Fibroblast of lung (primary cell): ENCODE measurements around the gene FAM13B. TPM values are rescaled to one million over a fixed set of nuclear protein-coding genes. Genes with fewer than 3 reads are reported as not detected.

ENCODE experiments used
- DNase-seq, 2 donors: peaks; one replicate each; pipeline versions ENCODE4 v3.0.0 to v3.0.0-alpha.2; 2010; ENCODE audit warnings: low read depth in 2 of 2
- H2AFZ ChIP-seq: 2 replicates; pipeline ENCODE4 v1.5.1; 2012; ENCODE audit warnings: low read length, control low read depth, inconsistent platforms
- H3K27ac ChIP-seq: 2 replicates; pipeline ENCODE4 v1.5.1; 2011; ENCODE audit warnings: low read length, control low read depth; ENCODE audit not compliant: insufficient read depth
- H3K27me3 ChIP-seq: 2 replicates; pipeline ENCODE4 v1.5.1; 2011; ENCODE audit warnings: mild to moderate bottlenecking, low read length; ENCODE audit not compliant: control insufficient read depth, insufficient read depth
- H3K36me3 ChIP-seq: 2 replicates; pipeline ENCODE4 v1.5.1; 2011; ENCODE audit warnings: low read length; ENCODE audit not compliant: control insufficient read depth, insufficient read depth
- H3K4me1 ChIP-seq: 2 replicates; pipeline ENCODE4 v1.5.1; 2011; ENCODE audit warnings: low read length; ENCODE audit not compliant: control insufficient read depth, insufficient read depth; ENCODE audit errors: extremely low read depth
- H3K4me2 ChIP-seq: 2 replicates; pipeline ENCODE4 v1.5.1; 2011; ENCODE audit warnings: low read length, control low read depth; ENCODE audit not compliant: insufficient read depth; ENCODE audit errors: extremely low read depth
- H3K4me3 ChIP-seq, 4 experiments: fragments of 200-600 bp in 1 of 4; sonication (generic) in 1 of 4; replicated peaks in 1 of 4; 2 replicates each; pipeline ENCODE4 v1.5.1; 2011 to 2016; ENCODE audit warnings: low read length in 4 of 4, low read depth in 3 of 4, mild to moderate bottlenecking in 3 of 4, control low read depth in 2 of 4, inconsistent platforms in 1 of 4, mixed read lengths in 1 of 4; ENCODE audit not compliant: insufficient read depth in 1 of 4; ENCODE audit errors: control extremely low read depth in 1 of 4
- H3K79me2 ChIP-seq: 2 replicates; pipeline ENCODE4 v1.5.1; 2012; ENCODE audit warnings: mild to moderate bottlenecking, low read length, inconsistent platforms; ENCODE audit not compliant: control insufficient read depth, insufficient read depth
- H3K9ac ChIP-seq: 2 replicates; pipeline ENCODE4 v1.5.1; 2011; ENCODE audit warnings: mild to moderate bottlenecking, low read length, control low read depth; ENCODE audit not compliant: insufficient read depth
- H3K9me3 ChIP-seq: 2 replicates; pipeline ENCODE4 v1.5.1; 2012; ENCODE audit warnings: low read depth, low read length; ENCODE audit not compliant: control insufficient read depth, insufficient read depth
- H4K20me1 ChIP-seq: 2 replicates; pipeline ENCODE4 v1.5.1; 2011; ENCODE audit warnings: low read length; ENCODE audit not compliant: control insufficient read depth, insufficient read depth; ENCODE audit errors: extremely low read depth
- EZH2 ChIP-seq: IDR thresholded peaks from 2 replicates; pipeline ENCODE4 v1.5.1; 2012; ENCODE audit warnings: low read length, control low read depth, mild to moderate bottlenecking; ENCODE audit errors: missing control alignments
- polyA minus RNA-seq: library from RNA; depleted of rRNA, polyadenylated mRNA; stranded (reverse); fragments of >200 nt; gene quantifications from 2 replicates; pipeline ENCODE4 v1.2.3, GENCODE V29; 2011; ENCODE audit warnings: low replicate concordance
- polyA plus RNA-seq, 2 donors: library from polyadenylated mRNA; depleted of rRNA in 1 of 2; stranded (reverse) in 1 of 2; unstranded in 1 of 2; fragments of >200 nt; gene quantifications; 2 replicates each; pipeline ENCODE4 v1.2.1, GENCODE V29; 2011 to 2012; ENCODE audit warnings: missing spikeins in 1 of 2
- total RNA-seq: library from RNA; depleted of rRNA; stranded (reverse); fragments of >200 nt; gene quantifications from 2 replicates; pipeline ENCODE4 v1.2.1, GENCODE V29; 2014
- TF ChIP-seq, protein P1 (sequence below), 2 donors: IDR thresholded peaks in 1 of 2; conservative IDR thresholded peaks in 1 of 2; 1 replicate in 1 of 2; 2 replicates in 1 of 2; pipeline ENCODE4 v1.5.1; 2011 to 2012; ENCODE audit warnings: low read length in 2 of 2, control low read depth in 1 of 2, inconsistent platforms in 1 of 2, low read depth in 1 of 2, mild to moderate bottlenecking in 1 of 2

Gene FAM13B
- 19.8 and 25.1 TPM in 2 replicates for total RNA-seq
- polyA plus RNA-seq = 19.2 and 20.7 TPM in 2 replicates
- 12.4 and 13.2 TPM in 2 replicates for polyA plus RNA-seq (2012)
- 4.6 and 9.1 TPM in 2 replicates for polyA minus RNA-seq

- no peaks in the 10 kb centered on the region for H3K9me3 ChIP-seq
- peak within 1 kb of the TSS; percentile 87 for H3K4me2 ChIP-seq
- peak; percentile 56 to 72 for DNase-seq
- H3K36me3 ChIP-seq = no peaks in the 10 kb centered on the region
- H3K4me3 ChIP-seq = peak within 1 kb of the TSS; percentile 76 to 92 (median 86)
- peak within 1 kb of the TSS; percentile 97 for H3K27ac ChIP-seq
- H4K20me1 ChIP-seq = no peaks in the 10 kb centered on the region
- peaks cover 46% of the 10 kb centered on the region for H3K79me2 ChIP-seq
- peak within 1 kb of the TSS; percentile 68 for H2AFZ ChIP-seq
- peak within 1 kb of the TSS; percentile 99 for H3K9ac ChIP-seq
- H3K4me1 ChIP-seq = peaks cover 4% of the 10 kb centered on the region
- no peaks in the 10 kb centered on the region for H3K27me3 ChIP-seq
- TF ChIP-seq, protein P1, sequence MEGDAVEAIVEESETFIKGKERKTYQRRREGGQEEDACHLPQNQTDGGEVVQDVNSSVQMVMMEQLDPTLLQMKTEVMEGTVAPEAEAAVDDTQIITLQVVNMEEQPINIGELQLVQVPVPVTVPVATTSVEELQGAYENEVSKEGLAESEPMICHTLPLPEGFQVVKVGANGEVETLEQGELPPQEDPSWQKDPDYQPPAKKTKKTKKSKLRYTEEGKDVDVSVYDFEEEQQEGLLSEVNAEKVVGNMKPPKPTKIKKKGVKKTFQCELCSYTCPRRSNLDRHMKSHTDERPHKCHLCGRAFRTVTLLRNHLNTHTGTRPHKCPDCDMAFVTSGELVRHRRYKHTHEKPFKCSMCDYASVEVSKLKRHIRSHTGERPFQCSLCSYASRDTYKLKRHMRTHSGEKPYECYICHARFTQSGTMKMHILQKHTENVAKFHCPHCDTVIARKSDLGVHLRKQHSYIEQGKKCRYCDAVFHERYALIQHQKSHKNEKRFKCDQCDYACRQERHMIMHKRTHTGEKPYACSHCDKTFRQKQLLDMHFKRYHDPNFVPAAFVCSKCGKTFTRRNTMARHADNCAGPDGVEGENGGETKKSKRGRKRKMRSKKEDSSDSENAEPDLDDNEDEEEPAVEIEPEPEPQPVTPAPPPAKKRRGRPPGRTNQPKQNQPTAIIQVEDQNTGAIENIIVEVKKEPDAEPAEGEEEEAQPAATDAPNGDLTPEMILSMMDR (conservative IDR thresholded peaks at IDR 0.05 in 1 of 2, IDR thresholded peaks at IDR 0.05 in 1 of 2; ENCODE audit: low read depth in 1 of 2, low read length in 2 of 2) = no peak
- no peak for TF ChIP-seq EZH2
Measured at GRCh38 chr5:138032572-138033385, at the start of gene FAM13B. Gene FAM13B (minus strand): TSS chr5:138033079. CDS start chr5:138019111, 13,968 bp downstream.

DNA sequence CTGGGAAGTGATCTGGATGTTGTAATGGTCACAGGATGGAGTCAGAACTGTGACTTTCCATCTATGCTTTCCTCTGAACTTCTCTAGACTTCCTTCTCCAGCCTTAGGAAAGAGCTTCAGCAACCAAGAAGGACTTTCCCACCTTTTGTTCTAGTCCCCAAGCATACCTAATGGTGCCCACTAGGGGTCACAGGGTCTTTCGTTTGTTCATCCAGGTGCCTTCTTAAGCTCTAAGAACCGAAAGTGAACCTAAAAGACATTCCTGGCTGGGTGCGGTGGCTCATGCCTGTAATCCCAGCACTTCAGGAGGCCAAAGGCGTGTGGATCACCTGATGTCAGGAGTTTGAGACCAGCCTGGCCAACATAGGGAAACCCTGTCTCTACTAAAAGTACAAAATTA is 49.2 kb upstream of the FAM13B start:
- Histone ChIP-seq H2AFZ (no peak overlapping the region), H3K36me3 (no peaks in the 10 kb centered on the region), H3K4me2 (no peak overlapping the region), H3K4me3 (no peak overlapping the region), H4K20me1 (no peaks in the 10 kb centered on the region), H3K4me1 (no peaks in the 10 kb centered on the region), H3K9me3 (no peaks in the 10 kb centered on the region), H3K27ac (no peak overlapping the region), H3K27me3 (peaks cover 3% of the 10 kb centered on the region), H3K9ac (no peak overlapping the region), H3K79me2 (no peaks in the 10 kb centered on the region)
- TF ChIP-seq, protein P1 (conservative IDR thresholded peaks at IDR 0.05 in 1 of 2, IDR thresholded peaks at IDR 0.05 in 1 of 2; ENCODE audit: low read depth in 1 of 2, low read length in 2 of 2) = no peak
- TF ChIP-seq EZH2 = no peak
- no peak for DNase-seq

DNA sequence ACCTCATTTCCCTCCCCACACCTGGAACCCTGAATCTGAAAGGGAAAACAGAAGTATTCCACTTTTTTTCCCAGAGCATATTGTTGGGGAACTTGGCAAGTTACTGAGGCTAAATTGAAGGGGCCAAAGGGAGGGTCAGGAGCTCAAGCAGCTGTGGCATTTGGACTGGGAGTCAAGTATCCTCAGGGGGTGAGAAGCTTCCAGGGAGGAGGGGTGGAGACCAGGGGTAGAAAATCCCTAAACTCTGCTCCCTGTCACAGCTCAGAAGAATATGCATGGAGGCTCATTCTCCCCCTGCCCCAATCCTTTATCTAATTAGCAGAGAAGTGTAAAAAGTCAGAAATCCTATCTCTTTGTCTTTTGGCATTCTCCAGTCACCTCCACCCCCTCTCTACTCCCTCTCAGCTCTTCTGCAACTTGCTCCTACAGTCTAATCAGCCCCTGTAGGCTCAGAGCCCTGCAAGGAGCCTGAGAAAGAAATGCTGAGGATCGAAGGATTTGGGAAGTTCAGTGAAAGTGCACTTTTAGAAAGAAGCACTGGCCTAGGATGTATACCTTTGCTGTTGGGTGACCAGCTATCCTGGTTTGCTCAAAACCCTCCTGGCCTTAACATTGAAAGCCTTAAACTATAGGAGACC is 45.2 kb upstream of the FAM13B start:
- no peak for TF ChIP-seq EZH2
- TF ChIP-seq, protein P1 (conservative IDR thresholded peaks at IDR 0.05 in 1 of 2, IDR thresholded peaks at IDR 0.05 in 1 of 2; ENCODE audit: low read depth in 1 of 2, low read length in 2 of 2) = no peak

More for the DNA sequence above, 45.2 kb upstream of the FAM13B start:
- Histone ChIP-seq H2AFZ (no peak overlapping the region), H3K27me3 (no peaks in the 10 kb centered on the region), H3K79me2 (no peaks in the 10 kb centered on the region), H3K9ac (no peak overlapping the region), H3K27ac (no peak overlapping the region), H3K36me3 (no peaks in the 10 kb centered on the region), H3K9me3 (no peaks in the 10 kb centered on the region), H3K4me1 (no peaks in the 10 kb centered on the region), H3K4me3 (no peak overlapping the region), H3K4me2 (no peak overlapping the region), H4K20me1 (no peaks in the 10 kb centered on the region)
- no peak for DNase-seq
